Esophagus muscularis mucosa (tissue), 4 donors: ENCODE data around the gene UHRF1. TPM values are rescaled to one million over a fixed set of nuclear protein-coding genes. Genes with fewer than 3 reads are reported as not detected.

Source experiments
- DNase-seq: peaks from one replicate; pipeline ENCODE4 v3.0.0-alpha.2; 2017; ENCODE audit errors: extremely low spot score
- H3K27ac ChIP-seq, 4 donors: fragments of 200-600 bp; sonication (generic); replicated peaks in 1 of 4; 1 replicate in 3 of 4; 2 replicates in 1 of 4; pipeline ENCODE4 v1.5.1; 2016 to 2019; ENCODE audit warnings: mild to moderate bottlenecking in 1 of 4
- H3K27me3 ChIP-seq, 4 donors: fragments of 200-600 bp; sonication (generic); one replicate each; pipeline versions ENCODE4 v1.5.1 to v1.6.0; 2016 to 2019
- H3K36me3 ChIP-seq, 4 donors: fragments of 200-600 bp; sonication (generic); one replicate each; pipeline ENCODE4 v1.5.1; 2016 to 2019
- H3K4me1 ChIP-seq, 4 donors: fragments of 200-600 bp; sonication (generic); one replicate each; pipeline ENCODE4 v1.5.1; 2016 to 2019
- H3K4me3 ChIP-seq, 4 donors: fragments of 200-600 bp; sonication (generic); 1 replicate in 2 of 4; 2 replicates in 2 of 4; pipeline ENCODE4 v1.5.1; 2016 to 2019; ENCODE audit warnings: mild to moderate bottlenecking in 4 of 4, moderate library complexity in 1 of 4
- H3K9me3 ChIP-seq, 4 donors: fragments of 200-600 bp; sonication (generic); 1 replicate in 3 of 4; 2 replicates in 1 of 4; pipeline ENCODE4 v1.5.1; 2016 to 2019
- EP300 ChIP-seq: sonication (generic); formaldehyde crosslinking; IDR thresholded peaks from one replicate; pipeline ENCODE4 v1.6.1; 2017; ENCODE audit warnings: antibody characterized with exemption
- POLR2A ChIP-seq: fragments of 450-650 bp; IDR thresholded peaks from one replicate; pipeline ENCODE4 v1.6.1; 2017; ENCODE audit warnings: antibody characterized with exemption, moderate library complexity, mild to moderate bottlenecking, low read depth
- POLR2AphosphoS5 ChIP-seq, 2 donors: sonication (generic); formaldehyde crosslinking; IDR thresholded peaks; one replicate each; pipeline ENCODE4 v1.6.1; 2017; ENCODE audit warnings: antibody characterized with exemption in 2 of 2
- WGBS: methylation state at CpG from one replicate; pipeline ENCODE4 v1.1.5; 2018; 5-methylcytosine and 5-hydroxymethylcytosine counted together
- intact Hi-C: fragments of 100-400 bp; cut with DNase I; formaldehyde crosslinking; loops from one replicate; pipeline ENCODE4 v1.15.1; 2023
- total RNA-seq, 4 donors: library from RNA; depleted of rRNA; stranded (reverse); fragments of >200 nt; gene quantifications; one replicate each; pipeline versions ENCODE4 v1.1.0 to v1.2.1, GENCODE V29; 2016
- TF ChIP-seq, protein P1 (sequence below), 3 experiments: fragments of 200-600 bp in 2 of 3; fragments of 450-650 bp in 1 of 3; sonication (generic) in 2 of 3; IDR thresholded peaks; one replicate each; pipeline ENCODE4 v1.5.1; 2017 to 2019; ENCODE audit warnings: antibody characterized with exemption in 3 of 3, mild to moderate bottlenecking in 2 of 3, moderate library complexity in 1 of 3

The UHRF1 gene
- total RNA-seq, 4 donors from 2014 or later = 0.33 to 1.2 (median 0.64) TPM

DNA sequence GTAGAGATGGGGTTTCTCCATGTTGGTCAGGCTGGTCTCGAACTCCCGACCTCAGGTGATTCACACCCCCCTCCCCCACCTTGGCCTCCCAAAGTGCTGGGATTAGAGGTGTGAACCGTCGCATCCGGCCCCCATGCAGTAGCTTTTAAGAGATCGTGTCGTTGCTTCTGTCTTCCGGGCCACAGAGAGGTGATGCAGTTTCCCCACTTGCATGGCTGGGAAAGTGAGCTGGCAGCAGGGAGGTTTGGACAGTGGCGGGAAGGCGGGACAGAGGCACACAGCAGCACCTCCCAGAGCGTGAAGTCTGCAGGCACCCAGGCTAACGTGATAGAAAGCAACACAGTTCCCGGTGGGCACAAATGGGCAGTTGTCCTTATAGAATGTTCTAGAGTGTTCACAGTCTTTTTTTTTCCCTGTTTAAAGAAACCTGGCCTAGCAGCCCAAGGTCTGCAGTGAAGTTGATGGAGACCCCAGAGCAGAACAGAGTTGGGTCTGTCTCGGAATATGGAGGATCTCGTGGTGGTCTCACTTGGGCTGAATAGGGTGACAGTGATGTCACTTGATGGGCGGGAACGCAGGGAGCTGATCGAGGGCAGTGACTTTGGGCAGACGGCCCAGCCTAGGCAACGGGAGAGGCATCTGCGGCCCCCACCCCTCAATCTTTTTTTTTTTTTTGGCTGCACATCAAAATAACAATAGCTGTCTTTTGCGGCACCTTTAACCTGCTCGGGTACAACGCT lies 4.9 kb downstream of the UHRF1 start:
- WGBS = 83% methylated on average over 24 of the region's 24 CpGs
- intact Hi-C loops = loop anchor here (5.0 kb wide), 1 partner anchor 102 kb away; no protein-coding TSS in a partner anchor

DNA sequence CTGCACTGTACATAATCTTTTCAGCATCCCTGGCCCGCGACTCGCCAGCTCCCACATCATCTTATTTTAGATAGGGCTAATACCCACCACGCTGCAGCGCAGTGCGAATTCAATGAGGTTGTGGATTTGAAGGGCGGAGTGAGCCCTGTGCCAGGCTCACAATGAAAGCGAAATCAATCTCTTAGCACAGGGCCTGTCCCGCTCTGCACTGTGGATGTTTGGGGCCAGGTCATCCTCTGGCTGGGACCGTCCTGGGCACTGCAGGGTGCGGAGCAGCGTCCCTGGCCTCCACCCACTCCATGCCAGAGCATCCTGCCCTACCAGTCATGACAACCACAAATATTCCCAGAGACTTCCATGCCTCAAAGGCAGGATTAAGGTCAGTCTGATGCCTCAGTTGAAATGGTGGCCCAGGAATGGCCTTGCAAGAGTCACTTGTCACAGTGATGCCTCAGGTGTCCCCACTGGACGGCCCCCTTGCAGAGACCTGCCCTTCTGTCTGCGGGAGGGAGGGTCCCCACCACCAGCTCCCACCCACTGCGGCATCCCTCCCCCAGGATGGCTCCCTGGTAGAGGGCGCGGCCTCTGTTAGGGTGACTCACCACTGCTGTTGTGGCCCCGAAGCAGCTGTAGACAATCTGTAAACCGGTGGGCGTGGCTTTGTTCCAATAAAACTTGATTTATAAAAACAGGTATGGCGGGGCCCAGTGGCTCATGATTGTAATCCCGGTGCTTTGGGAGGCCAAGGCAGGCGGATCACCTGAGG lies 5.6 kb downstream of the UHRF1 start:
- DNase-seq = no peak
- Histone ChIP-seq H3K9me3 (no peaks in the 10 kb centered on the region), H3K27ac (no peak overlapping the region), H3K36me3 (no peaks in the 10 kb centered on the region), H3K27me3 (peaks cover 0 to 5% (median 0%) of the 10 kb centered on the region in 4 donors), H3K4me1 (peaks cover 12 to 23% (median 22%) of the 10 kb centered on the region in 4 donors), H3K4me3 (peak overlapping the region in 2 of 4 donors; percentile 29 to 32)
- intact Hi-C loops = loop anchor here (5.0 kb wide), 1 partner anchor 103 kb away; no protein-coding TSS in a partner anchor
- WGBS = 81% methylated on average over 23 of the region's 23 CpGs
- no peak for TF ChIP-seq POLR2A
- no peak for TF ChIP-seq EP300
- TF ChIP-seq, protein P1, sequence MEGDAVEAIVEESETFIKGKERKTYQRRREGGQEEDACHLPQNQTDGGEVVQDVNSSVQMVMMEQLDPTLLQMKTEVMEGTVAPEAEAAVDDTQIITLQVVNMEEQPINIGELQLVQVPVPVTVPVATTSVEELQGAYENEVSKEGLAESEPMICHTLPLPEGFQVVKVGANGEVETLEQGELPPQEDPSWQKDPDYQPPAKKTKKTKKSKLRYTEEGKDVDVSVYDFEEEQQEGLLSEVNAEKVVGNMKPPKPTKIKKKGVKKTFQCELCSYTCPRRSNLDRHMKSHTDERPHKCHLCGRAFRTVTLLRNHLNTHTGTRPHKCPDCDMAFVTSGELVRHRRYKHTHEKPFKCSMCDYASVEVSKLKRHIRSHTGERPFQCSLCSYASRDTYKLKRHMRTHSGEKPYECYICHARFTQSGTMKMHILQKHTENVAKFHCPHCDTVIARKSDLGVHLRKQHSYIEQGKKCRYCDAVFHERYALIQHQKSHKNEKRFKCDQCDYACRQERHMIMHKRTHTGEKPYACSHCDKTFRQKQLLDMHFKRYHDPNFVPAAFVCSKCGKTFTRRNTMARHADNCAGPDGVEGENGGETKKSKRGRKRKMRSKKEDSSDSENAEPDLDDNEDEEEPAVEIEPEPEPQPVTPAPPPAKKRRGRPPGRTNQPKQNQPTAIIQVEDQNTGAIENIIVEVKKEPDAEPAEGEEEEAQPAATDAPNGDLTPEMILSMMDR (IDR thresholded peaks at IDR 0.05) = no peak
- no peak for TF ChIP-seq POLR2AphosphoS5 (IDR thresholded peaks at IDR 0.05)

More for the DNA sequence above, 4.9 kb downstream of the UHRF1 start:
- no peaks in the 10 kb centered on the region for H3K9me3 ChIP-seq
- H3K4me1 ChIP-seq = peaks cover 15 to 29% (median 28%) of the 10 kb centered on the region in 4 donors
- H3K27me3 ChIP-seq = peaks cover 0 to 10% (median 3%) of the 10 kb centered on the region in 4 donors
- peak overlapping the region in 1 of 4 donors; percentile 29 for H3K4me3 ChIP-seq
- no peaks in the 10 kb centered on the region for H3K36me3 ChIP-seq
- TF ChIP-seq POLR2A = no peak
- no peak for TF ChIP-seq POLR2AphosphoS5 (IDR thresholded peaks at IDR 0.05)
- TF ChIP-seq, protein P1 (IDR thresholded peaks at IDR 0.05) = no peak
- TF ChIP-seq EP300 = no peak
- DNase-seq = no peak
- no peak overlapping the region for H3K27ac ChIP-seq

DNA sequence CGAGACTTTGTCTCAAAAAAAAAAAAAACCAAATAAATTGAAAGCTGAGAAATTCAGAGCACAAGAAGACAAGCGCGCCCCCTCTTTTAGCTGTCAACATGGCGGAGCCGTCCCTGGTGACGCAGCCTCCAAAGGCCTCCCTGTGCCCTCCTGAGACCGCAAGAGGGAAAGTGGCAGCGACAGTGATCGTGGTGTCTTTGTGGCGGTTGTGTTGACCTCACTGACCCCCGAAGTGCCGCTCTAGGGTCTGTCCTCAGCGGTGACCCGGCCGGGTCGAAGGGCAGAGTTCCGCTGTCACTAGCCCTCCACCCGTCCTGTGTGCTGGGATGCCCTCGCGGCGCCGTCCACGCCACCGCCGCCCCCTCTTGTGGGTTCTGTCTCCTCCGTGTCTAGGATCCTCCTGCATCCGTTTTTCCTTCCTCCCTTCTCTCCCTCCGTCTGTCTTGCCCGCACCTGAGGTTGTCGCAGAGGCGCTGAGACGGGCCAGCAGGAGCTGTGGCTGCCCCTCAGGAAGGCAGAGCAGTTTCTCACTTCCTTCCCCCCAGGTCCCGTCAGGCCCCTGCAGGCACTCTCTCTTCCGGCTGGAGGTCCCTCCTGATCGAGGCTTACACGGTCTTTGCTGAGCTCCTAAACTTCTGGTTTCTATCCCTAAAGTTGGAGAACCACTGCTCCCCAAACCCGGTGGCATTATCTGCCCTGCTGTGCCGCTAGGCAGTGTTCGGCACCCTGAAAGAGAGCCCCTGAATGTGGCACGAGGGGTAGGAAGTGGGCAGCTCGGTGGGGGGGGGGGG lies 7.2 kb downstream of the UHRF1 start:
- Histone ChIP-seq H3K36me3 (no peaks in the 10 kb centered on the region), H3K4me3 (peak overlapping the region; percentile 29 to 40 (median 35)), H3K27ac (no peak overlapping the region), H3K27me3 (no peaks in the 10 kb centered on the region), H3K4me1 (peaks cover 2 to 9% (median 9%) of the 10 kb centered on the region in 4 donors), H3K9me3 (no peaks in the 10 kb centered on the region)
- 78% methylated on average over 40 of the region's 41 CpGs for WGBS
- TF ChIP-seq POLR2A (no peak), POLR2AphosphoS5 (IDR thresholded peaks at IDR 0.05) (no peak), EP300 (no peak)
- TF ChIP-seq, protein P1 (IDR thresholded peaks at IDR 0.05) = no peak
- no peak for DNase-seq
- intact Hi-C loops = no loop called here

GRCh38 chr19:4922530-4923275 lies 13.4 kb downstream of the UHRF1 start:
- H3K4me1 ChIP-seq = no peaks in the 10 kb centered on the region
- no peaks in the 10 kb centered on the region for H3K27me3 ChIP-seq
- H3K27ac ChIP-seq = no peak overlapping the region
- H3K9me3 ChIP-seq = no peaks in the 10 kb centered on the region
- TF ChIP-seq, protein P1 (IDR thresholded peaks at IDR 0.05) = no peak
- TF ChIP-seq EP300 (no peak), POLR2A (no peak), POLR2AphosphoS5 (IDR thresholded peaks at IDR 0.05) (no peak)
- intact Hi-C loops = no loop called here
- 84% methylated on average over 22 of the region's 22 CpGs for WGBS
- DNase-seq = no peak
- H3K36me3 ChIP-seq = no peaks in the 10 kb centered on the region
- H3K4me3 ChIP-seq = no peak overlapping the region
